NAMALWA (cell line): ENCODE data around the gene OR52B2.

Experiments used
- DNase-seq: peaks from one replicate; pipeline ENCODE4 v3.0.0-alpha.2; 2015; ENCODE audit warnings: low spot score

OR52B2 gene

GRCh38 chr11:6170226-6170625, at the start of gene OR52B2:
Gene OR52B2 (minus strand): TSS chr11:6170326. CDS start chr11:6170326, 0 bp downstream.
- no peak for DNase-seq

DNA sequence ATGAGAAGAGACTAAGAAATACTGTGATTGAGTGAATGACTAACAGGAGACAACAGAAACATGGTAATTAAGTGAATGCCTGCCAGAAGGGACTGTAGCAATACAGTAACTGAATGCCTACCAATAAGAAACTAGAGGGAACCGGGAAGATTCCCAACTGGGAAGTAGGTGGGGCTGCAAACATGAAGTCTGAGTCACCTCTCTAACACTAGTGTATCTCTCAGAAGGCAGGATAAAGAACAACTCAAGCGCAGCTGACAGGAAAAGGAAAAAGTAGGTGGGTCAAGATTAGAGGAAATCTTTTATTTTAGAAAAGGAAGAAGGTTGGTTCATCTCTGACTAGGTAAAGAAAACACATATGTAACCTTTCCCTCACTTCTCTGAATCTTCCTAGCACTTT, 49.2 kb upstream of the OR52B2 start:
- no peak for DNase-seq

GRCh38 chr11:6217722-6218121, 47.6 kb upstream of the OR52B2 start:
- no peak for DNase-seq

DNA sequence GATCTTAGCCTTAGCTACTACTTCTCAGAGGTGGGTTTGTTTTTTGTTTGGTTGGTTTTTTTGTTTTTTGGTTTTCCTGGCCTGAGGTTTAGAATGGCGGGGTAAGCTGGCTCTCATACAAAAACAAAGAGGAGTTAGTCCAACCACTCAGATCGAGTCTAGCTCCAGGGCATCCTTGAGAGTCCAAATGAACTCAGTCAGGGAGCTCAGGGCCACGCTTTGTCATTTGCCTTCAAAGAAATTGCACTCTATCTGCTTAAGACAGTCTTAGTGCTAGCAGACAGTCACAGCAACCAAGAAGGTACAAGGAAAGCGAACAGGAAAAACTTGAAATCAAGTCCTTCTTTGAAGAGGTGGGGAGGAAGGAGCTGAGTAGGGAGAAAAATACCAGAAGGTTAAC, 46.4 kb upstream of the OR52B2 start:
- DNase-seq, result no peak

GRCh38 chr11:6214530-6214929, 44.4 kb upstream of the OR52B2 start:
- no peak for DNase-seq

GRCh38 chr11:6210274-6210955, 40.3 kb upstream of the OR52B2 start:
- no peak for DNase-seq

GRCh38 chr11:6209801-6210200, 39.7 kb upstream of the OR52B2 start:
- no peak for DNase-seq

DNA sequence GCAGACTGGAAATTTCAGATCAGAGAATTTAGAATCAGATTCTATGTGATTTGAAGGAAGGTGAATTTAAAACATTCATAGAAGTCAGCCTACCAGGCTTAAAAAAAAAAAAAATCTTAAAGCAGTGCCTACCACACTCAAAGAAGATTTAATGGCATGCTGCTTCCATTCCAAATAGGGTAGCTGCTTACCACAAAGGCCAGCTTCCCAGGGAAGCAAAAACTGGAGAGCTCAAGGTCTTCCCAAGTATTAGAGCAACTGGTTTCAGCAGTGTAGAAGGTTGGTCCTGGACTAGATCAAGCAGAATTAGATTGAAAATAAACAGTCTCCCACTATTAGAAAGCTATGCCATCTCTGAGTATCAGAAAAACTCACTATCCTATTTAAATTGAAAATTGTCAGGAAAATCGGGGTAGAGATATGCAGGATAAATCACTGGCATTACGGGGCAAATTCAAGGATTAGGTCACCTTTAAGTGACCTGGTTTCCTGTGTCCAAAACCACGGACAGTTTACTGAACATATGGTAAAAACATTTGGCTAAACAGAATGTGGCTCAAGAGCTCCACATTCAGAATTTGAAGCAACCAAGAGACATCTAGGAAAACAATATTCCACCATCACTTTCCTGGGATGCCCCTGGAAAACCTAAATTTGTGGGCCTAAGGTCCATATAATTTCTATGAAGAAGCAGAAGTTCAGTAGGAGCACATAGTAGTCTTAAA, 36.5 kb upstream of the OR52B2 start:
- no peak for DNase-seq

- no peak for DNase-seq
Observed at GRCh38 chr11:6205366-6205765, 35.2 kb upstream of the OR52B2 start, which contains the start of gene C11orf42. Gene C11orf42 (plus strand): TSS chr11:6205557. CDS start chr11:6205616, 59 bp downstream.

DNA sequence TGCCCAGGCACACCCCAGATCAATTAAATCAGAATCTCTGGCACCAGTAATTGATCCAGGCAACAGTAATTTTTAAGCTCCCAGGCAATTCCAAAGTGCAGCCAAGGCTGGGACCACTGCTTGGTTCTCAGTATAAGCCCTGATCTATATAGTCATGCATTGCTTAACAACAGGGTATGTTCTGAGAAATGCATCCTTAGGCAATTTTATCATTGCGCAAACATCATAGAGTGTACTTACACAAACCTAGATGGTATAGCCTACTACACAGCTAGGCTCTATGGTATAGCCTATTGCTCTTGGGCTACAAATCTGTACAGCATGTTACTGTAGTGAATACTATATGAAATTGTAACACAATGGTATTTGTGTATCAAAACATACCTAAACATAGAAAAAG, 34.6 kb upstream of the OR52B2 start:
- DNase-seq, result no peak

DNA sequence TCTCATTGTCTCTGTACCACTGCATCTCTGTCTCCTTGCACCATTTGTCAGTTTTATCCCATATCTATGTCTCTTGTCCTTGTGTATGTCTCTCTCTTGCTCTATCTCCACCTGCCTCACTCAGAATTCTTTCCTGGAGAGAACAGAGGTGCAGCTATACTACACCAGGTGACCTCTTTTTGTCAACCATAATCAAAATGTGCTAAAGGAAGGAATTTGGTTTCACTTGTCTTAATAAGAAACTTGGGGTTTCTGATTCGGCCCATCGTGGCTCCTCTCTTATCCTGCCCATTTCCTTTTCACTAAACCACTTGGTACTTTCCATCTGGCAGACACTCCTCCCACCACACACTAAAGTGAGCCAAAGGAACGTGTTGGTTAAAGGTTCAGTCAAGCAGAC, 33.2 kb upstream of the OR52B2 start:
- no peak for DNase-seq

DNA sequence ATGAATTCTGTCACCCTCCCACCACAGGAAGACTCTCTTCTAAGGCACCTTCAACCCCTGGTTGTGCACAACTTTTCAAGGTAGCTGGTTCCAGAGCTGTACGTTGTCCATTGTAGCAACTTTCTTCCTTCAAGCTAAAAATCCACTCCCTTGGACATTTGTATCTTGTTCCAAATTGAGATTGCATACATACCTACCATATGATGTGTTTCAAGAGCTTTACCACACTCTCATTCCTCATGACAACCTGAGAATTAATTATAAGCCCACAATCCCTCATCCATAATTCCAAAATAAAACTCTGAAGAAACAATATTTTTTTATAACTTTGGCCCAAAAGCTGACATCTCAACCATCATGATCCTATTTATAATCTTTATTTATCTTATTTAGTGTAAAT, 31.9 kb upstream of the OR52B2 start:
- DNase-seq, result no peak

DNA sequence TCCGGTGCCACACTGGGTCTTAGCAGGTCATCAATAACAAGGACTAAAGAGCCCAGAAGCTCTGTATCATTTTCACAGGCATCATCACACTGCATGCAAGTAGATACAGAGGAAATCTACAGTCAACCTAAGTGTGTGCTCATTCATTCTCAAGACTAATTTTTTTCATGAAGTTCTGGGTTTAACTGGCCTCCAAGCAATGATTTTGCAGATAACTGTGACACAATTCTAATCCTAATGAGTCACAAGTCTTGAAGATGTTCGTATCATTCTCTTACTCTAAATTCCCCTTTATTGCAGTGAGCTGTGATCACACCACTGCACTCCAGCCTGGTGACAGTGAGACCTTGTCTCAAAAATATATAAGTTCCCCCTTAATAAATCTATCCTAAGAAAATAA, 31.4 kb upstream of the OR52B2 start:
- DNase-seq, result no peak

DNA sequence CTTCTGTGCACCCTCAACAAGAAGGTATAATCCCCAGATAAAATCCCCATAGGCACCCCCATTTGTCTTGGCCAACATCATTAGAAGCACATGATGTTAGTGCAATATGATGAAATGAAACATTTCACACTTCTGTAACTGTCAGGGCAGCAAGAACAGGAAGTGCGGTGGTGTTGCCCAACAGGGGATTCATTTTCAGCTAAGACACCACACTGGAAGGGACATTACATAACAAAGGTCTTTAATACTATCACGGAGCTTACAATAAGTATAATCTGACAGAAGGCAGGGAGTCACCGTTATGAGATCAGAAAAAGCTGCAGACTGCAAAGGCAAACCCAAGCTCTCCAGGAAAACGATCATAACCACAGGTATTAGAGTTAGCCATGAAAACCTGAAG, 30.8 kb upstream of the OR52B2 start:
- no peak for DNase-seq

DNA sequence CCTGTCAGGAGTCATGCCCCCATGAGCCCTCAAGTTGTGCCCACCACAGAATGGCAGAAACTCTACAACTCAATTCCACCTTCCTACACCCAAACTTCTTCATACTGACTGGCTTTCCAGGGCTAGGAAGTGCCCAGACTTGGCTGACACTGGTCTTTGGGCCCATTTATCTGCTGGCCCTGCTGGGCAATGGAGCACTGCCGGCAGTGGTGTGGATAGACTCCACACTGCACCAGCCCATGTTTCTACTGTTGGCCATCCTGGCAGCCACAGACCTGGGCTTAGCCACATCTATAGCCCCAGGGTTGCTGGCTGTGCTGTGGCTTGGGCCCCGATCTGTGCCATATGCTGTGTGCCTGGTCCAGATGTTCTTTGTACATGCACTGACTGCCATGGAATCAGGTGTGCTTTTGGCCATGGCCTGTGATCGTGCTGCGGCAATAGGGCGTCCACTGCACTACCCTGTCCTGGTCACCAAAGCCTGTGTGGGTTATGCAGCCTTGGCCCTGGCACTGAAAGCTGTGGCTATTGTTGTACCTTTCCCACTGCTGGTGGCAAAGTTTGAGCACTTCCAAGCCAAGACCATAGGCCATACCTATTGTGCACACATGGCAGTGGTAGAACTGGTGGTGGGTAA, 29.2 kb upstream of the OR52B2 start, which contains the start of gene OR52W1:
Gene OR52W1 (plus strand): TSS at position 51 of the 637 bp plus-strand sequence. CDS start 0 bp downstream, at position 51.
- no peak for DNase-seq

- DNase-seq, result no peak
Observed at GRCh38 chr11:6197466-6198200, 27.5 kb upstream of the OR52B2 start.

- no peak for DNase-seq
Observed at GRCh38 chr11:6196396-6196795, 26.3 kb upstream of the OR52B2 start.

GRCh38 chr11:6194065-6194581, 24.0 kb upstream of the OR52B2 start:
- no peak for DNase-seq

DNA sequence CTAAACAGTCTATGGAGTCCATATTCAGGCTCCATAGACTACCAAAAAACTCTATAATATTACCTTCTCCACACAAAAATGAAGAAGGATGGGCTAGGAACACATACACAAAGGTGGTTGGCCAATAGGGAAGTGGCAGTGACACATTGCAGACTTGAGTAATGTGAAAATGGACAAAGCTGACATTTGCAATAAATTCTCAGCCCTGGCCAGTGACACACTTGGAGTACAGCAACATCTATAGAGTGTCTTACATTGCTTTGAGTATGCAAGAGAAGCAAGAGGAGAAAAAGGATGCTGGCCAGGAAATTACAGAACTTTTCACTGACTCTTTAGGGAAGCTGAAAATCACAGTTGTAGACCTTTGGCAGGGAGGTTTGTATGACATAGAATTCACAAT, 21.6 kb upstream of the OR52B2 start:
- DNase-seq, result no peak

DNA sequence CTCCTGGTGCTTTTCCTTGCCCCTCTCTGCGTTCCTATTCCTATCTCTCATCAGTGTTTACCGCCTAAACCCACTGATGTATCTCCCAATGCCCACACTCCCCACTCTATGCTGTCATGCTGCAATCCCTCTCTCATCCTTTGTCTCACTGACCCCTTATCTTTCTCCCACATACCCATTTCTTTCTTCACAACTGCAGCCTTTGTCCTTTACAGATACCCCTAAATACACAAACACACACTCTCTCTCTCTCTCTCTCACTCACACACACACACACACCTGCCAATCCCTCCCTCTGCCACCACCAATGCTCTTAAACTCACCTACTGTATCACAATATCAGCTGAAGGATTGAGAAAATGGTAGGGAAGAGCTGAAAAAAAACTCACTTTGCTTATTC, 5.3 kb upstream of the OR52B2 start:
- DNase-seq, result no peak

DNA sequence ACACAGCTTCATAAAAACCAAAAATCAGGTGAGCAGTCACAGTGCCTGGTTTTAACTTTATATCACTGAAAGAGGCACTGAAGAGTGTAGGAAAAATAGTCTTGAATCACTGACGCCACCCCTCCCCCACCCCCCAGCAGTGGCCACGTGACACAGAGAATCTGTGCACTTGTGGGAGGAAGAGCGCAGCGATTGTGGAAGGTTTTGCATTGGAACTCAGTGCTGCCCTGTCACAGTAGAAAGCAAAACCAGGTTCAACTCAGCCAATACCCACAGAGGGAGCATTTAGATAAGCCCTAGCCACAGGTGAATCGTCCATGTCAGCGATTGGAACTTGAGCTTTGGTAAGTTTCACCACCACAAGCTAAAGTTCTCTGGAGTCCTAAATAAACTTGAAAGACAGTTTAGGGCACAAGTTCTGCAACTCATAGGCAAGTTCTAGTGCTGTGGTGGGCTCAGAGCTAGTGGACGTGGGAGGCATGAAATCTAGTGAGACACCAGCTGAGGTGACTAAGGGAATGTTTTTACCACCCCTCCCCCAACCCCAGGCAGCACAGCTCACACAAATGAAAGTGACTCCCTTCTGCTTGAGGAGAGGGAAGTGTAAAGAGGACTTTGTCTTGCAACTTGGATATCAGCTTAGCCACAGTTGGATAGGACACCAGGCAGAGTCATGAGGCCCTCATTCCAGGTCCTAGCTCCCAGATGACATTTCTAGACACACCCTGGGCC, 13.3 kb downstream of the OR52B2 start:
- no peak for DNase-seq
